H54 (cell line): ENCODE results near the gene SPATA16.
"Not testable (repeated sequence)": the region's sequence is repeated elsewhere in the genome, so short reads cannot be mapped to it uniquely, and the experiment has no call there.

ENCODE experiments used
- DNase-seq: peaks from one replicate; pipeline ENCODE4 v3.0.0; 2011; ENCODE audit warnings: low spot score, mixed read lengths; ENCODE audit not compliant: insufficient read length
- FAIRE-seq: peaks from 3 replicates; lab custom pipeline; 2011; peaks lifted over from hg19 to GRCh38; lab: Jason Lieb, UNC
- POLR2A ChIP-seq: IDR thresholded peaks from 2 replicates; pipeline ENCODE4 v1.6.1; 2011; ENCODE audit warnings: low read depth, mild to moderate bottlenecking, low read length

The SPATA16 gene

GRCh38 chr3:172980849-172981248, 160.2 kb downstream of the SPATA16 start:
- FAIRE-seq, result no peak
- DNase-seq, result no peak
- TF ChIP-seq POLR2A, result no peak

- no peak for TF ChIP-seq POLR2A
- FAIRE-seq (no peak), DNase-seq (no peak)
Measured at GRCh38 chr3:172977696-172978095, 163.3 kb downstream of the SPATA16 start.

GRCh38 chr3:172974969-172975368, 166.1 kb downstream of the SPATA16 start:
- DNase-seq (no peak), FAIRE-seq (no peak)
- no peak for TF ChIP-seq POLR2A

- no peak for TF ChIP-seq POLR2A
- FAIRE-seq (no peak), DNase-seq (no peak)
Measured at GRCh38 chr3:172973799-172974198, 167.2 kb downstream of the SPATA16 start.

GRCh38 chr3:172972717-172973116, 168.3 kb downstream of the SPATA16 start:
- FAIRE-seq, result no peak

GRCh38 chr3:172972067-172972466, 169.0 kb downstream of the SPATA16 start:
- DNase-seq (no peak), FAIRE-seq (no peak)
- TF ChIP-seq POLR2A, result no peak

More at GRCh38 chr3:172972717-172973116, 168.3 kb downstream of the SPATA16 start:
- no peak for TF ChIP-seq POLR2A
- no peak for DNase-seq

GRCh38 chr3:172968646-172969045, 172.4 kb downstream of the SPATA16 start:
- FAIRE-seq, result no peak
- no peak for DNase-seq
- no peak for TF ChIP-seq POLR2A

GRCh38 chr3:172965256-172965655, 175.8 kb downstream of the SPATA16 start:
- FAIRE-seq (no peak), DNase-seq (no peak)
- TF ChIP-seq POLR2A, result no peak

GRCh38 chr3:172960626-172961182, 180.3 kb downstream of the SPATA16 start:
- FAIRE-seq, DNase-seq: not testable (repeated sequence)

- no peak for DNase-seq
- no peak for TF ChIP-seq POLR2A
- no peak for FAIRE-seq
Measured at GRCh38 chr3:172958565-172958964, 182.5 kb downstream of the SPATA16 start.

GRCh38 chr3:172953571-172953970, 187.5 kb downstream of the SPATA16 start:
- DNase-seq, result no peak
- FAIRE-seq, result no peak
- no peak for TF ChIP-seq POLR2A

- DNase-seq (no peak), FAIRE-seq (no peak)
- no peak for TF ChIP-seq POLR2A
Measured at GRCh38 chr3:172951511-172951910, 189.5 kb downstream of the SPATA16 start.

GRCh38 chr3:172946061-172946460, 195.0 kb downstream of the SPATA16 start:
- no peak for TF ChIP-seq POLR2A
- DNase-seq (no peak), FAIRE-seq (no peak)

GRCh38 chr3:172939651-172940293, 201.3 kb downstream of the SPATA16 start:
- FAIRE-seq (no peak), DNase-seq (no peak)
- TF ChIP-seq POLR2A, result no peak

GRCh38 chr3:172938788-172939187, 202.2 kb downstream of the SPATA16 start:
- no peak for FAIRE-seq
- no peak for TF ChIP-seq POLR2A
- no peak for DNase-seq
